ENCODE data around the gene HMGXB3.
A peak's percentile ranks its signal among the peaks of the same experiment; 100 is the strongest.

Gene HMGXB3

DNA sequence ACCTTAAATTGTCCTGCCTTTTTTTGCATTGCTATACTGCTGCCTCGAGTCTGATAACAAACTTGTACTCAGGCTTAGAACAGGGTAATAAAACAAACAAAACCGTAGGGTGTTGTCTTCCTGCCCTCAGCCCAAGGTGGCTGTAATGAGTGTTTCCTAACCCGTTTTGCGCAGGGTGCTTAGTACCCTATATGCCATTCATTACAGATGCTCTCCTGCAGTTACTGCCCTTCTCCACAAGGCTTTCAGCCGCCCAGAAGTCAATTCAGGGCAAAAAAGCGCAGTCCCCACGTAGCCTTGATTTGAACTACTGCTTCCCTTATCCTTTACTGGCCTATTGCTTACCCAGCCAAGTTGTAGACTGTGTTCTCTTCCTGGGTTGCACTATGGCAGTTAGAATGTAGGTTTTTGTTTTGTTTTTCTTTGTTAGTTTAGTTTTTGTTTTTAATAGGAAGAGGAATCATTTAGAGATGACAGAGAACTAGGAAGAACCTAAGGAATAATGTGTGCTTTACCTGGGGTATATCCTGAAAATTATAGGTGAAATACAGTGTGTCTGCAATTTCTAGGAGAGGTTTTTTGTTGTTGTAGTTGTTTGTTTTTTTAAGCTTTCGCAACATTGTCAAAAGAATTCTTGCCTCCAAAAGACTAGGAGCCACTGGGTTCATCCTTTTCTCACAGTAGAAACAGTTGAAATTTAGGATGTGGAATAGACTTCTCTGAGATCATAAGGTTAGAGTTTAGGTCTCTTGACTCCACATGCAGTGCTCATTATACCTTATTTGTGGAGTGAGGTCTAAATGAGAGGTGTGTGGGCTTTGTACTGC, 1.3 kb downstream of the HMGXB3 start:
- Histone ChIP-seq H3K27me3 (ENCODE audit: low read length) (no peaks in the 10 kb centered on the region), H3F3A (ENCODE audit: insufficient read depth) (peaks cover 13% of the 10 kb centered on the region; the same call in 1 of the 2 replicates), H3K27ac (ENCODE audit: low read depth, low read length) (peak overlapping the region; percentile 68), H3K4me3 (ENCODE audit: insufficient read depth, low read length, poor library complexity, severe bottlenecking) (peak overlapping the region; percentile 64), H4K20me1 (ENCODE audit: low read depth, low read length) (peaks cover 8% of the 10 kb centered on the region; the same call in 1 of the 2 replicates), H2AFZ (ENCODE audit: low read depth, low read length, severe bottlenecking) (no peak overlapping the region), H3K9me2 (replicated peaks; ENCODE audit: insufficient read depth, low read length) (no peaks in the 10 kb centered on the region), H3K9me3 (ENCODE audit: insufficient read depth, low read length) (no peaks in the 10 kb centered on the region), H3K36me3 (ENCODE audit: low read length) (peaks cover 19% of the 10 kb centered on the region; the same call in 1 of the 2 replicates), H3K4me2 (ENCODE audit: low read depth, low read length, poor library complexity, severe bottlenecking) (peak overlapping the region; percentile 75), H3K79me2 (ENCODE audit: insufficient read depth, low read length) (peaks cover 50% of the 10 kb centered on the region), H3K9ac (ENCODE audit: low read length) (peak overlapping the region; percentile 88)
- TF ChIP-seq, protein P1, sequence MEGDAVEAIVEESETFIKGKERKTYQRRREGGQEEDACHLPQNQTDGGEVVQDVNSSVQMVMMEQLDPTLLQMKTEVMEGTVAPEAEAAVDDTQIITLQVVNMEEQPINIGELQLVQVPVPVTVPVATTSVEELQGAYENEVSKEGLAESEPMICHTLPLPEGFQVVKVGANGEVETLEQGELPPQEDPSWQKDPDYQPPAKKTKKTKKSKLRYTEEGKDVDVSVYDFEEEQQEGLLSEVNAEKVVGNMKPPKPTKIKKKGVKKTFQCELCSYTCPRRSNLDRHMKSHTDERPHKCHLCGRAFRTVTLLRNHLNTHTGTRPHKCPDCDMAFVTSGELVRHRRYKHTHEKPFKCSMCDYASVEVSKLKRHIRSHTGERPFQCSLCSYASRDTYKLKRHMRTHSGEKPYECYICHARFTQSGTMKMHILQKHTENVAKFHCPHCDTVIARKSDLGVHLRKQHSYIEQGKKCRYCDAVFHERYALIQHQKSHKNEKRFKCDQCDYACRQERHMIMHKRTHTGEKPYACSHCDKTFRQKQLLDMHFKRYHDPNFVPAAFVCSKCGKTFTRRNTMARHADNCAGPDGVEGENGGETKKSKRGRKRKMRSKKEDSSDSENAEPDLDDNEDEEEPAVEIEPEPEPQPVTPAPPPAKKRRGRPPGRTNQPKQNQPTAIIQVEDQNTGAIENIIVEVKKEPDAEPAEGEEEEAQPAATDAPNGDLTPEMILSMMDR (IDR thresholded peaks at IDR 0.05; ENCODE audit: insufficient read depth, low read length, poor library complexity, severe bottlenecking) = peak; percentile 30
- TF ChIP-seq EZH2phosphoT487 (conservative IDR thresholded peaks at IDR 0.05; ENCODE audit: low read length) = no peak

- Histone ChIP-seq H3K9ac (ENCODE audit: low read length) (no peak overlapping the region), H3K4me3 (ENCODE audit: insufficient read depth, low read length, poor library complexity, severe bottlenecking) (no peak overlapping the region), H3K27me3 (ENCODE audit: low read length) (no peaks in the 10 kb centered on the region), H4K20me1 (ENCODE audit: low read depth, low read length) (peaks cover 8% of the 10 kb centered on the region; the same call in 1 of the 2 replicates), H3K9me3 (ENCODE audit: insufficient read depth, low read length) (no peaks in the 10 kb centered on the region), H3K27ac (ENCODE audit: low read depth, low read length) (no peak overlapping the region), H3K9me2 (replicated peaks; ENCODE audit: insufficient read depth, low read length) (no peaks in the 10 kb centered on the region), H3K4me2 (ENCODE audit: low read depth, low read length, poor library complexity, severe bottlenecking) (no peak overlapping the region), H2AFZ (ENCODE audit: low read depth, low read length, severe bottlenecking) (no peak overlapping the region), H3K79me2 (ENCODE audit: insufficient read depth, low read length) (peaks cover 56% of the 10 kb centered on the region), H3K36me3 (ENCODE audit: low read length) (peaks cover 32% of the 10 kb centered on the region; the same call in 1 of the 2 replicates), H3F3A (ENCODE audit: insufficient read depth) (no peaks in the 10 kb centered on the region)
- TF ChIP-seq EZH2phosphoT487 (conservative IDR thresholded peaks at IDR 0.05; ENCODE audit: low read length) = no peak
- TF ChIP-seq, protein P1 (IDR thresholded peaks at IDR 0.05; ENCODE audit: insufficient read depth, low read length, poor library complexity, severe bottlenecking) = no peak
Observed at GRCh38 chr5:150006318-150006717, 5.8 kb downstream of the HMGXB3 start.

DNA sequence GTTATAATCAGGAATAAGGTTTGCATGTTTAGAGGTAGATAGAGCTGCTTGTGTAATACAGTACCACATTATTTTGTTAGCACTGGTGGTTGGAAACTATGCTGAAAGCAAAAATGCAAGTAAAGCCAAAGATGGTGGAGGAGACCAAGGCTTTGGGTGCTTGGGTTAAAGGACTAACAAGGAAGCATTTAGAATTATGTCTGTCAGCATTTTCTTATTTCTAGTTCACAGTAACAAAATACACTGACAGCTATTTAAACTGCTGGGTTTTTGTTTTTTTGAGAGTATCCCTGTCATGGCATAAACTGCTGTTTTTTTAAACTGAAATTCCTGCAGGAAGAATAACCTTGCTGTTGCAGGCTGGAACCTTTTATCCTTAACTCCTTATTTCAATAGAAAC, 6.5 kb downstream of the HMGXB3 start:
- peaks cover 33% of the 10 kb centered on the region; the same call in 1 of the 2 replicates for H3K36me3 ChIP-seq (ENCODE audit: low read length)
- no peak overlapping the region for H3K27ac ChIP-seq (ENCODE audit: low read depth, low read length)
- H3K27me3 ChIP-seq (ENCODE audit: low read length) = no peaks in the 10 kb centered on the region
- H3K9me3 ChIP-seq (ENCODE audit: insufficient read depth, low read length) = no peaks in the 10 kb centered on the region
- no peak overlapping the region for H3K9ac ChIP-seq (ENCODE audit: low read length)
- H3K79me2 ChIP-seq (ENCODE audit: insufficient read depth, low read length) = peaks cover 49% of the 10 kb centered on the region
- H3K4me3 ChIP-seq (ENCODE audit: insufficient read depth, low read length, poor library complexity, severe bottlenecking) = no peak overlapping the region
- no peak overlapping the region for H2AFZ ChIP-seq (ENCODE audit: low read depth, low read length, severe bottlenecking)
- TF ChIP-seq EZH2phosphoT487 (conservative IDR thresholded peaks at IDR 0.05; ENCODE audit: low read length) = no peak
- TF ChIP-seq, protein P1 (IDR thresholded peaks at IDR 0.05; ENCODE audit: insufficient read depth, low read length, poor library complexity, severe bottlenecking) = no peak
- no peaks in the 10 kb centered on the region for H3K9me2 ChIP-seq (replicated peaks; ENCODE audit: insufficient read depth, low read length)
- peaks cover 7% of the 10 kb centered on the region; the same call in 1 of the 2 replicates for H4K20me1 ChIP-seq (ENCODE audit: low read depth, low read length)
- no peaks in the 10 kb centered on the region for H3F3A ChIP-seq (ENCODE audit: insufficient read depth)
- H3K4me2 ChIP-seq (ENCODE audit: low read depth, low read length, poor library complexity, severe bottlenecking) = no peak overlapping the region
